Esophagus squamous epithelium (tissue), 4 donors: ENCODE data around the gene TLE6.

Experiments used
- CTCF ChIP-seq, 6 experiments: fragments of 450-650 bp in 4 of 6; fragments of 200-600 bp in 2 of 6; sonication (generic) in 2 of 6; IDR thresholded peaks; one replicate each; pipeline ENCODE4 v1.5.1; 2016 to 2019; ENCODE audit warnings: antibody characterized with exemption in 6 of 6, mild to moderate bottlenecking in 4 of 6, moderate library complexity in 4 of 6
- POLR2A ChIP-seq, 4 donors: fragments of 450-650 bp; IDR thresholded peaks; one replicate each; pipeline ENCODE4 v1.6.1; 2017; ENCODE audit warnings: antibody characterized with exemption in 4 of 4, mild to moderate bottlenecking in 4 of 4, moderate library complexity in 3 of 4

- TF ChIP-seq CTCF (IDR thresholded peaks at IDR 0.05), result peak in 1 of 6 experiments; percentile 16
- TF ChIP-seq POLR2A (IDR thresholded peaks at IDR 0.05), result peak in 2 of 4 donors; percentile 42 to 46
Measured at GRCh38 chr19:3035542-3036118, 58.3 kb downstream of the TLE6 start.
